Activated effector memory CD4-positive, alpha-beta T cell treated with anti-CD3 and anti-CD28 coated beads, Interleukin-2, amount 50 U/mL, for 16 hours (primary cell): Measurements from ENCODE around the gene DTNBP1.

Source experiments
- DNase-seq: peaks from one replicate; pipeline ENCODE4 v3.0.0-alpha.2; 2020

The DTNBP1 gene

GRCh38 chr6:15622045-15622740 lies 40.6 kb downstream of the DTNBP1 start:
- DNase-seq: no peak

- no peak for DNase-seq
Measured at GRCh38 chr6:15621203-15622044, 41.4 kb downstream of the DTNBP1 start.

GRCh38 chr6:15620611-15621010 lies 42.2 kb downstream of the DTNBP1 start:
- no peak for DNase-seq

- DNase-seq: no peak
Measured at GRCh38 chr6:15619330-15619729, 43.5 kb downstream of the DTNBP1 start.

DNA sequence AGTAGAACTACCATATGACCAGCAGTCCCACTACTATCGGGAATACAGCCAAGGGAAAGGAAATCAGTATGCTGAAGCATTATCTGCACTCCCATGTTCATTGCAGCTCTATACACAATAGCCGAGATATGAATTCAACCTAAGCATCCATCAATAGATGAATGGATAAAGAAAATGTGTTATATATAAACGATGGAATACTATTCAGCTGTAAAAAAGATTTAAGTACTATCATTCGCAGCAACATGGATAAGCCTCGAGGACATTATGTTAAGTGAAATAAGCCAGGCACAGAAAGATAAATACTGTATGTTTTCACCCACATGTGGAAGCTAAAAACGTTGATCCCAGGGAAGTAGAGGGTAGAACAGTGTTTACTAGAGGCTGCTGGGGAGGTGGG lies 44.1 kb downstream of the DTNBP1 start:
- no peak for DNase-seq

- no peak for DNase-seq
Measured at GRCh38 chr6:15616261-15616660, 46.6 kb downstream of the DTNBP1 start.

GRCh38 chr6:15615802-15616201 lies 47.0 kb downstream of the DTNBP1 start:
- DNase-seq: no peak

- DNase-seq: no peak
Measured at GRCh38 chr6:15614277-15614676, 48.6 kb downstream of the DTNBP1 start.

- DNase-seq: no peak
Measured at GRCh38 chr6:15608396-15608795, 54.4 kb downstream of the DTNBP1 start.

DNA sequence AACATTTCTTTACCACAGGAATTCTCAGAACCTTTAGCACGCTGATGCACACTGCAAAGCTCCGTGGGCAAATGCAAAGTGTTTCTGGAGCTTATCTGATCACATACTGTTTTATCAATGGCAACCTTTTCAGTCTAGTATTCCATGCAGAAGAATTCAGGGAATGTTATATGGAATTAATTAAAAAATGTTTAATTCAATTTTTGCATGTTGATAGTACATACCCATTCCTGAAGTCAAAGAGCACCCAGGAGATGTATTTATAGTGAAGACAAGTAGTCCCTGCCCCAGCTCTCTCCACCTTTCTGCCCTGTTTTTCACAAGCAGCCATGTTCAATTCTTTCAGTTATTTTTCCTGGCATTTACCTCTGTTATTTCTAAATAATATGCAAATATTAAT lies 55.2 kb downstream of the DTNBP1 start:
- no peak for DNase-seq

- no peak for DNase-seq
Measured at GRCh38 chr6:15606347-15606746, 56.5 kb downstream of the DTNBP1 start.

DNA sequence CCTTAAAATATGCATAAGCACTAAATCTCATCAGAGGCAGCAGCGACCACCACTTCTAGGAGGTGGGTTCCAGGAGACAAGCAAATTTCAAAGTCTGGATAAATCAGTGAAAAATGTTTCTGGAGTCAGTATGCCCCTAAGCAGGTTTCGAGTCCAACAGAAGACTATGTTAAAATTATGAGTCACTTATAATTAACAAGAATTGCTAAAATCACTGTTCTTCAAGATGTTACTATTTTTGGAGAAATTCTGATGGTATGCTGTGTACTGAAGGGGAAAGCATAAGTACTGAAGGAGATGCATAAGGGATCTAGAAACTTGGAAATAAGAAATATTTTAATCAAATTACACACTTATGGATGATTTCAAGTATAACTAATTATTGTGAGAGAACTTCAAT lies 58.0 kb downstream of the DTNBP1 start:
- no peak for DNase-seq

GRCh38 chr6:15602154-15602553 lies 60.7 kb downstream of the DTNBP1 start:
- no peak for DNase-seq

- no peak for DNase-seq
Measured at GRCh38 chr6:15598273-15598798, 64.5 kb downstream of the DTNBP1 start.

- no peak for DNase-seq
Measured at GRCh38 chr6:15596186-15596896, 66.5 kb downstream of the DTNBP1 start.

DNA sequence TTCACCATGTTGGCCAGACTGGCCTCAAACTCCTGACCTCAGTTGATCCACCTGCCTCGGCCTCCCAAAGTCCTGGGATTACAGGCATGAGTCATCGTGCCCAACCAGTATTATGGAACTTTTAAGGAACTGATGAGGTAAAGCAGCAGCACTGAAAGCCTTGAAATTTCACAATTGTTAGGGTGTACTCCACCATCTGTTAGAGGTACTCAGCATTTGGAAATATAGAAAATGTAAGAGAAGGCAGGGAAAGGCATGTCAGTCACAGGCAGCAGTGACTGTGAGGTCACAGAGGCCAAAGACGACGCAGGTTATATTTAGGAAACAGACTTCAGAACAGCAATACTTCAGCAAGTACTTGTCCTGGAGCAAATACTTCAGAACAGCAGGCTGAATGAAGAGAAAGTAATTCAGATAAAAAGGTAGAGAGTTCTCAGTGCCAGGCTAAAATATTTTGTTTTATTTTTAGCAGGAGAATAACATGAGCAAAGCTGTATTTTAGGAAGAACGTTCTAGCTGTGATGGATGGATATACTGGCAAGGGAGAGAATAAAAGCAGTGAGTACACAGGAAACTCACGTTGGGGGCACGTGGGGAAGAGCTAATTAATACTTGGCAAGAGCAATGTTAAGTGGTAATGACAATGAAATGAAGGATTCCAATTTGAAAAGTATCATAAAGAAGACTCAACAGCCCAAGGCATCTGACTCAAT lies 67.2 kb downstream of the DTNBP1 start:
- no peak for DNase-seq

DNA sequence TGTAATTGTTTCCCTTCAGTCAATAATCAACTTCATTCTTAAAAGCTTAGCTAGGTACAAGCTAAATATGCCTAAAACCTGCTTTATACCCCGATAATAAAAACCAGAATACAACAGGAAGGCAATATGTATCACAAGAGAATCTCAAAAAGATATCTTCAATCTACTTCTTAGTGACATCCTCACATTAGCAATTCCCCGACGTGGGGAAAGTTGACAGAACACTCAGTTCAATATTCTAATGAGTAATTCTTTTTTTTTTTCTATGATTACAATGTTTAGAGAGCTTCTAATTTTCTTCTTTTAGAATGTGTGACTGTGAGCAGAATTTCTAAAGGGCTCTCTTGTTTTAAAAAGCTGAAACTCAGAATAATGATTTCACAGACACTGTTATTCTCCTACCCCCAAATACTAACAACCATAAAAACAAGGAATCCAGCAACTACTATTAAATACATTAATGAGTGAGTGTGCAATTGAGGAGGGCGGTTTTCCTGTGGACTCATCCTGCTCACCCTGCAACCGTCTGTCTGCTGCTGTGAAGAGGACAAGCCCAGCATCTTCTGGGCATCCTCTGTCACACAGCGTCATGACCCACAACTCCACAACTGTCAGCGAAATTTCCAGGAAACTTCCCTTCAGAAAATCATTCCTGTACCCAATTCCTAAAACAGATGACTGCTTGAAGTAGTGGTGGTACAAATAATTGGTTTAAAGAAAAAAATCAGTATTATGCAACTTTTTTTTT lies 68.1 kb downstream of the DTNBP1 start:
- no peak for DNase-seq

GRCh38 chr6:15593798-15594197 lies 69.0 kb downstream of the DTNBP1 start:
- DNase-seq: no peak

DNA sequence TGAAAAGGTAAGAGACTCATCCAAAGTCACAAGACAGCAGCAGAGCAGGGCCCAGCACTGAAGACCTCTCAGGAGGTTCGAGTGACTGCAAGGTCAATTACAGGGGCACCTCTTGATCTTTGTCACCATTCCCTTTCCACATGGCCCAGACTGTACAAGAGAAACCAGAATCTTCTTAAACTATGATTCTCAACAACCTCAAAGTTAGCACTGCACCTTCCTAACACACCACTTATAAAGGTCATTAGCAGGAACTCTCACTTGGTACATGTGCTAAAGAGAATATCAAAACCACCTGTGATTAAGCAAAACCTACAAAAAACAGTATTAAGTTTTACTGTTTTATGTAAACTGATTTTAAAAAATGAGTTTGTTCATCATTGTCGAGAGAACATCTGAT lies 70.2 kb downstream of the DTNBP1 start:
- no peak for DNase-seq

DNA sequence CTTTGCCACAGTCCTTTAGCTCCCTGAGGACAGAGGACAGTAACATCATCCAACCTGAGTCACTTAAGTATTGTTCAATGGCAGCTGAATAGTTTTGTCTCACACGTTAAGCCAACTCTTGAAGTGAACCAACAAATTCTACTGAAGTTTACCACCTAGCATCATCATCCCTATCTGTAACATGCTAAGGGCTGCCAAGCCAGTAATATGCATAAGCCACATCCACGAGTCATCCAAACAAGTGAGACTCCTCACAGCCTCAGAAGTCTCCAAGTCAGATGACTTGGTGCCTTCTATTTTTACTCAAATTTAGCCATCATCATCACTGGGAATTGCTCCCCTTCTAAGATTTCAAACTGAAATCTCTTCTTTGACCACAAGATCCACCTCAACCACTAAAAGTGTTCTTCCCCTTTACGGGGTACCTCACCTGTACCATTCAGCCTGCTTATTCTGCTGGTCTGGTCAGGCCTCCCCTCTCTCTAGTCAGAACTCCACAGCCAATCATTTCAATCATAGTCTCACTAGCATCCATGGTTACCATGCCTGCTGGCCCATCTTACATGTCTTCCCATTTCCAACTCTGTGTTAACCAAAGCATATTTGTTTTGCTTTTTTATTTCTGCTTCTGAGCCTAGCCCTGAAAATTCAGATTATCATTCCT lies 73.7 kb downstream of the DTNBP1 start:
- no peak for DNase-seq

DNA sequence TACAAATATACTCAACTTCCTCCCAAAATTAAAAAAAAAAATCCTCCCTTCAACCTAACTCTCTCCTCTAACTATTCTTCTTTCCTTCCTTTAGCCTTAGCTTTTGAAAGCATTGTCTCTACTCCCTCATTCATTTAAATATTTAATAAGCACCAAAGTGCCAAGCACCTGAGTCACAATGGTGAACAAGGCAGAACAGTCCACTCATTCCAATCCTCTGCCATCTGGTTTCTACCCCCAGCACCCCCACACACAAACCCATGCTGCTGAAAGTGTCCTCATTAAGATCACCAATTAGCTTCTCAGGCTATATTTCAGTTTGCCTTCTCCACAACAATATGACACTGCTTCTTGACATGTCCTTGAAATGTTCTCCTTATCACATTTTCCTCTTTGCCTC lies 76.3 kb downstream of the DTNBP1 start:
- DNase-seq: no peak
